H1 (cell line): ENCODE measurements around the gene NCK2. TPM values are rescaled to one million over a fixed set of nuclear protein-coding genes. Genes with fewer than 3 reads are reported as not detected.

Experiments used
- BRCA1 ChIP-seq: IDR thresholded peaks from 2 replicates; pipeline ENCODE4 v1.6.1; 2012; ENCODE audit warnings: low read depth, low read length, improper control_type of control experiment
- CHD7 ChIP-seq: fragments of 300-600 bp; sonication (generic); IDR thresholded peaks from 2 replicates; pipeline ENCODE4 v1.7.1; 2012; ENCODE audit warnings: low read length, moderate library complexity, mild to moderate bottlenecking, inconsistent platforms; ENCODE audit not compliant: insufficient replicate concordance
- CTCF ChIP-seq, 3 experiments: IDR thresholded peaks; 1 replicate in 2 of 3; 2 replicates in 1 of 3; pipeline versions ENCODE4 v1.5.1 to v1.6.1; 2011; ENCODE audit warnings: low read length in 3 of 3, mild to moderate bottlenecking in 3 of 3, inconsistent platforms in 2 of 3, low read depth in 1 of 3, moderate library complexity in 1 of 3; ENCODE audit not compliant: insufficient read depth in 1 of 3; ENCODE audit errors: control extremely low read depth in 1 of 3
- JUN ChIP-seq: IDR thresholded peaks from 2 replicates; pipeline ENCODE4 v1.6.1; 2011; ENCODE audit warnings: low read depth, mild to moderate bottlenecking, improper control_type of control experiment, low read length
- MAX ChIP-seq: IDR thresholded peaks from 2 replicates; pipeline ENCODE4 v1.6.1; 2012; ENCODE audit warnings: inconsistent platforms
- polyA plus RNA-seq, 7 experiments: library from polyadenylated mRNA; depleted of rRNA in 3 of 7; stranded (reverse) in 5 of 7; unstranded in 2 of 7; fragments of >200 nt in 5 of 7; fragments of 200-250 nt in 2 of 7; gene quantifications; 1 replicate in 5 of 7; 2 replicates in 1 of 7; 4 replicates in 1 of 7; pipeline versions ENCODE4 v1.2.1 to v1.2.3, GENCODE V29; 2011 to 2013; ENCODE audit warnings: missing spikeins in 2 of 7, mixed read lengths in 2 of 7
- total RNA-seq: library from RNA; stranded (reverse); fragmentation: NEBNext Ultra II Directional; extraction: Animal tissue kit (Norgen Biotek cat#: 25700); gene quantifications from 2 replicates; pipeline ENCODE4 v1.2.1, GENCODE V29; 2021

Gene NCK2
- total and polyA plus RNA-seq, 2 of the 8 experiments (the other 6 are each of a cell fraction or from before 2014, with no cell fraction given), result 30.3 to 65.7 TPM

- TF ChIP-seq CHD7 (no peak), MAX (no peak), CTCF (IDR thresholded peaks at IDR 0.05; ENCODE audit: control extremely low read depth in 1 of 3, insufficient read depth in 1 of 3, low read depth in 1 of 3, low read length in 3 of 3) (no peak), BRCA1 (no peak), JUN (no peak)
These were observed 43.7 kb upstream of the NCK2 start (continued) for GRCh38 chr2:105701042-105701441.
